HL-60 (cell line): ENCODE measurements around the gene TPRN.

Experiments used
- CTCF ChIP-seq: IDR thresholded peaks from one replicate; pipeline ENCODE4 v1.5.1; 2011; ENCODE audit warnings: low read length, control low read depth, inconsistent platforms; ENCODE audit not compliant: insufficient read depth
- POLR2AphosphoS5 ChIP-seq: IDR thresholded peaks from 2 replicates; pipeline ENCODE4 v1.6.1; 2012; ENCODE audit warnings: low read depth
- SPI1 ChIP-seq: IDR thresholded peaks from 2 replicates; pipeline ENCODE4 v1.6.1; 2012; ENCODE audit warnings: low read depth, mild to moderate bottlenecking, borderline replicate concordance

DNA sequence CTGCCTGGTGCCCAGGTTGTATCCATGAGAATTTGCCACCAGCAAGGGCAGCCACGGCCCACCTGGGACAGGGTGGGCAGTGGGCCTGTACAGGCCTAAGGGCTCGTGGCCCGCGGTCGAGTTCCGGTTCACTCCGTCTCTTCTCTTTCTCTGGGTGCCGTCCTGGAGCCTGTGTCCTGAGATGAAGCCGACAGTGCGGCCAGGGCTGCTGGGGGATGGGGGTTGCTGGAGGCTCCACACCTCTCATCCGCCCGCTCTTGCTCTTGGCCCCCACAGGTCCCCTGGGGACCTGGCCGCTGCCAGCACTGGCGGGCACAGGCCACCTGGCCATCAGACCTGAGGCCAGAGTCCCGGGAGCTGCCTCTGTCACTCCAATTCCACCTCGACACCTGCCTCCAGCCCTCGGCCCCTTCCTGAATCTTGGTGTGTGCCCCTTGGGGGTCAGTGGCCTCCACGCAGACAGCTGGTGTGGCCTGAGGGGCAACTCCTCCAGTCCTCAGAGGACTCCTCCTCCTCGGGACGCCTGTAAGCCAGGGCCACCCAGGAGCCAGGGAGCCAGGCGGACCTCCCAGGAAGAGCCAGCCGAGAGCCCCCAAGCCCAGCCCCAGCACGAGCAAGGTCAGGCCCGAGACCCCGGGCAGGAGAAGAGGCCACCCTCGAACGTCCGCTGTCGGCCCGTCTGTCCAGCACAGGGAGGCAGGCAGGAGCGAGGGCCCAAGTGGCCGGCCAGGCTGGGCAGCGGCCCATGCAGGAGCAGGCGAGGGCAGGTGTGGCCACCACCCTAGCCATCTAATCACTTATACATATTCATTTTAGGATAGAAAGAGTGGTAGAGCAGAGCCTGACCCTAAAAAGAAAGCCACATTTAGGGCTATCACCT, 35.9 kb downstream of the TPRN start:
- TF ChIP-seq CTCF (no peak), SPI1 (no peak), POLR2AphosphoS5 (no peak)
